EL (cell line): ENCODE measurements around the gene FKBP5.
A peak's percentile ranks its signal among the peaks of the same experiment; 100 is the strongest.
"Not testable (repeated sequence)": the region's sequence is repeated elsewhere in the genome, so short reads cannot be mapped to it uniquely, and the experiment has no call there.

Experiments
- DNase-seq: peaks from one replicate; pipeline ENCODE4 v3.0.0-alpha.2; 2016

FKBP5 gene

DNA sequence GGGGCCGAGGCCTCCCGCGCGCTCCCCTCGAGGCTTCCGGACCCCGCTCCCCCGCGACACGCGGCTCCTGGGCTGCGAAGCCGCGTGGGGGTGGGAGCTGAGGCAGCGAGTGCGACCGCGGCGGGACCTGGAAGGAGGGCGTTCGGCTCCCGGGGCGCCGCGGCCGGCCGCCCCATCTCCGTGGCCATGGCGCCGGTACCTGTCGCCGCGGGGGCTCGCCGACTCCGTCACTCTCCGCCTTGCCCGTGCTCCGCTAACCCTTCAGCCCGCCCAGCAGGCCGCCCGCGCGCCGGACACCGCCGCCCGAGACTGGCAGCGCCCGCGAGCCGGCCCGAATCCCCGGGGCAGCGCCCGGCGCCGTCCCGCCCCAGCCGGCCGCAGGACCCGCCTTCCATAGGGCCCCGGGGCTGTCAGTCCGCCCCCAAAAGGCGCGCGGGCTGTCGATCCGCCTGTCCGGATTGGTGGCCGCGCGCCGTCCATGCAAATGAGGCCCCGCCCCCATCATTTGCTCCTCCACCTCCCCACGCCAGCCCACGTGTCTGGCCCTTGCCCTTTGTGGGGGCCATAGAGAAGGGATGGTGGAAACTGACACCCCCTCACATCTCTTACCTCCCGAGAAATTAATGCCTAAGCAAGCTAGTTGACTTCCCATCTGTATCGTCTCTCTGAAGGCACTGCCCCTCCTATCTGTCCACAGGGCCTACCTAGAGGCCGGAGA, at the start of gene FKBP5:
Gene FKBP5 (minus strand): TSS at position 311 of the 718 bp plus-strand sequence. CDS start 46,091 bp downstream, outside the sequence.
- DNase-seq, result peak; percentile 92

DNA sequence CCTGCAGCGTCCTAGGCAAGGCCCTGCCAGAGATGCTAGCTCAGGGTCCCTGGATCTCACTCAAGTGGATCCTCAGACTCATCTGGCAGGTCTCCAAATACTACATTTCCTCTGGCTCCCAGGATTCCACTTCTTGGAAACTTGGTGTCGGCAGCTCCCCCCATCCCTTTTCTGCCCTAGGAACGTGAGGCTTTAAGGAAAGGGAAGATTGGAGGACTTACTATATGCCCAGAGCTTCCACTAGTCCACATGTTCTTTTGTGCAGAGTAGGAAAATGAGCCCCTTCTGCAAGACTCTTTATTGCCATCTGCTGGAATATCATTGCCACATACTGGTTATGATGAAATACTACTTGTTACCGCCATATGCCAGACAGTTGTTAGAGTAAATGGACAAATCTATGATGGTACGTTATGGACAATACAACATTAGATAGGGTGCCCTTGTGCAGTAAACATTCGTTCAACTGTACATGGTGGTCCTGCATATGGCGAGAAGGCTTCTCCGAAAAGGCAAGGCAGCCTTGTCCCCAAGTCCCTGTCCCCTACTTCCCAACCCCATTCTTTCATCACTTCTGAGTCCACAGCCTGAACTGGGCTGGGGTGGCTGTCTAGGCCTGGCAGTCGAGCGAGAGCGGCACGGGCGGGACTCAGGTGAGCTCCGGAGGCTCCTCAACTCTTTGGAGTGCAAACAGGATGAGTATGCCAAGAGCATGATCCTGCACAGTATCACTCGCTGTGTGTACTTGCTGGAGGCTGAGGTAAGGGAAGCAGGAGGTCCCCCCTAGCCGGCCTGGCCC, 48.9 kb upstream of the FKBP5 start:
- DNase-seq, result peak; percentile 78

DNA sequence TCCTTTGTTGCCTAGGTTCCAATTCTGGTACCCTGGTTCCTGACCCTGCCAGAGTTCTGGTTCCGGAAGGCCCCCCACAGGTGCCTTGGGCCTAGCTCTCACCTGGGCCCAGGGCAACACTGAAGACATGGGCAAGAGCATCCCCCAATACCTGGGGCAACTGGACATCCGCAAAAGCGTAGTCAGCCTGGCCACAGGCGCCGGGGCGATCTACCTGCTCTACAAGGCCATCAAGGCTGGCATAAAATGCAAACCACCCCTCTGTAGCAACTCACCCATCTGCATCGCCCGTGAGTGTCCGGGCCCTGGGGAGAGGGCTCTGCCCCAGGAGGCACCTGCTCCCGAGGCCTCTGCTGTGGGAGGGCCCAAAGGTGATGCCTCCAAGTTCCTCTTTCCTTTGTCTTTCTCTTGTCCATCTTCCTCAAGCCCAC, 48.3 kb upstream of the FKBP5 start, which contains the start of gene ARMC12:
Gene ARMC12 (plus strand): TSS at position 51 of the 431 bp plus-strand sequence. CDS start 77 bp downstream, at position 128.
- DNase-seq, result no peak

DNA sequence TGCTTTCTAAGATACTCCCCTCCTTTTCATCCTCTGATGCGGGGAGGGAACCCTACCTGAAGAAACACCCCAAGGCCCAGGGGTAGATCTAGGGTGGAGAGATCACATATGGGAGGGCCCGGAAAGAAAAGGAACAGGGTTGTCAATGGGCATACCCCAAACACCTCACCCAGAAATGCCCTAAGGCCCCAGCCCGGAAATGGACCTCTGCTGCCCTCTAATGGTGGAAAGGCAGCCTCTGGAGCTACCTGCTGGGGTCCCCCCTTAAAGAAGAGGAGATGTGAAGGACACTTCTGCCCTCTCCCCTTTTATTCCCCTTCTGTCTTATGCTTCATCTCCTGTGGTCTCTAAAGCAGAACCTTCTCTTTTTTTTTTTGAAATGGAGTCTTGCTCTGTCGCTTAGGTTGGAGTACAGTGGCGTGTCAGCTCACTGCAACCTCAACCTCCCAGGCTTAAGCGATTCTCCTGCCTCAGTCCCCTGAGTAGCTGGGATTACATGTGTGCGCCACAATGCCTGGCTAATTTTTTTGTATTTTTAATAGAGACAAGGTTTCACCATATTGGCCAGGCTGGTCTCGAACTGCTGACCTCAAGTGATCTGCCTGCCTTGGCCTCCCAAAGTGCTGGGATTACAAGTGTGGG, 47.7 kb upstream of the FKBP5 start:
- DNase-seq, result peak; percentile 71

DNA sequence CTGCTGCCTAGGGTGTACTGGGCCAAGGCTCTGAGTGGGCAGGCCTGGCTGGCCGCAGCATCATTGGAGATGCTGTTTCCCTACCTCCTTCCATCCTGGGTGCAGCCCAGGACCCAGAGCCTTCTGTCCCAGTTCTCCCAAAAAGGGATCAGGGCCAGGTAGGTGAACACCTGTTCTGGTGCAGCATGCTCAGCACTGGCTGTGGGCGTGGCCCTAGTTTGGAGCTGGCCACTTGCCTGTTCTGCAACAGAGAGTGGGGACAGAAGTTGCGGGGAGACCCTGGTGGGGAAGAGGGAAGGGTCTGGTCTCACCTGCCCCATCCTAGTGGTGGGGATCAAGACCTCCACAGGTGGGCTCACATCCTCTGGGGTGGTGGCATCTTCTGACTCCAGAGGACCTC, 46.7 kb upstream of the FKBP5 start:
- no peak for DNase-seq

DNA sequence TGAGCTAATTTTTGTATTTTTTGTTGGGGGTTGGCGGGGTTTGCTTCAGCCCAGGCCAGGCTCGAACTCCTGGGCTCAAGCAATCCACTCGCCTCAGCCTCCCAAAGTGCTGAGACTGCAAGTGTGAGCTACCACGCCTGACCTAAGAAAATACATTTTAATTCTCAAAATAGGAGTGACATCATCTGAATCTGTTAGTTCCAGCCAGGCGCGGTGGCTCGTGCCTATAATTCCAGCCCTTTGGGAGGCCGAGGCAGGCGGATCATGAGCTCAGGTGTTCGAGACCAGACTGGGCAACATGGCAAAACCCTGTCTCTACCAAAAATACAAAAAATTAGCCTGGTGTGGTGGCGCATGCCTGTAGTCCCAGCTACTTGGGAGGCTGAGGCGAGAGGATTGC, 45.6 kb upstream of the FKBP5 start:
- not testable (repeated sequence) for DNase-seq

DNA sequence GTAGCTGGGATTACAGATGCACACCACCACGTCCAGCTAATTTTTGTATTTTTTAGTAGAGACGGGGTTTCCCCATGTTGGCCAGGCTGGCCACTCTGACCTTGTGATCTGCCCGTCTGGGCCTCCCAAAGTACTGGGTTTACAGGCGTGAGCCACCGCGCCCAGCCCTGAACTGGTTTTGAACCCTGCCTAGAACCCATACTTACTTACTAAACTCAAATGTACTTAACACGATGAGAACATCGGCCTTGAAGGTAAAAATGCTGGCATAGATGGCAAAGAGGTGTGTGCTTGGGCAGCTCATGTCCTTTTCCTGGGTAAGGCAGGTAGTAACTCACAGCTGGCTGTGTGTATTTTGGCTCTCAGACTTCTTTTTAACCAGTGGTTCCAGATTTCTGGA, 44.9 kb upstream of the FKBP5 start:
- no peak for DNase-seq

DNA sequence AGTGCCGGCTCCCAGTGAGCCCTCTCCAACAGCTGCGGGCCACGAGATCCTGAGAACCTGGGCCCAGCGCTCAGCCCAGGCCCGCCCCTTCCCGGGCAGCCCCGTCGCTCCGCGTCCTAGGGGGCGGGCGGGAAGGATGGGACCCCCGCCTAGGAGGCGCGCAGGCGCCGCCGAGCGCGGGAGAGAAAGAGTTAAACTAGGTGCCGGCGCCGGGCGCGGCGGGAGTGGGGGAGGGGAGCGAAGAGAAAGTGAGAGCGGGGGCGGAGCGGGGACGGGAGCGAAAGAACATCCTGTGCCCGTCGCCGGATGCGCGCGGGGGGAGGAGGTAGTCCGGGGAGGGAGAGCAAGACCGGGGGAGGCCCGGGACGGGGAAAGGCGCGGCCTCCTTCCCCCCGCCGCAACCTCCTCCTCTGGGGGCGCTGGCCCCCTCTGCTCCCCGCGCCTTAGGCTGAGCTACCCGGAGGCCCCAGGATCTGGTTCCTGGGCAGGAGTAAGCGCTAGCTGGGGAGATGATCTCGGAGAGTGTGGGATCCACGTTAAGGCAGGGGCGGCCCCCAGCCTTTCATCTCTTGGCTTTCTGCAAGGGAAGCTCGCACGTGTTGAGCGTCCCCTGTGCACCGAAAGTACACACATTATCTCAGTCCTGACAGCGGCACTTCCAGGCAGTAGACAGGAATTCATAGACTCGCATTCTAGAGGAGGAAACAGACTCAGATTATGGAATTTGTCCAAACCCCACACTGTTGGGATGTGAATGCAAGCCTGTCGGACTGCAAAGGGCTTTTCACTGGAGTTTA, 43.2 kb upstream of the FKBP5 start:
- DNase-seq, result peak; percentile 86

DNA sequence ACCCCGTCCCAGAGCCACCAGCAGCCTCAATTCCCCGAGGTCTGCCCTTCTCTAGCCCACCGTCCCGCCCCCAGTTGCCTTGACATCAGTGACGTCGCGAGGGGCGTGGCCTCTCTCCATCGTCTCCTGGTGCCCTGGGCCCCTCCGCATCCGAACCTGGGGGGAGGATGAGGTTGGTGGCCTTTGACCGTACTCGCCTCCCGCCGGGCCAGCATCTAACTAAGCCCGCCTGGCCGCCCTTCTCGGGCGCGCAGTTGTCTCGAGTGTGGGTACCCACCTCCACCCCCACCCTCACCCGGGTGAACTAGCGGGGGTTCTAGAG, 42.7 kb upstream of the FKBP5 start:
- peak; percentile 85 for DNase-seq

DNA sequence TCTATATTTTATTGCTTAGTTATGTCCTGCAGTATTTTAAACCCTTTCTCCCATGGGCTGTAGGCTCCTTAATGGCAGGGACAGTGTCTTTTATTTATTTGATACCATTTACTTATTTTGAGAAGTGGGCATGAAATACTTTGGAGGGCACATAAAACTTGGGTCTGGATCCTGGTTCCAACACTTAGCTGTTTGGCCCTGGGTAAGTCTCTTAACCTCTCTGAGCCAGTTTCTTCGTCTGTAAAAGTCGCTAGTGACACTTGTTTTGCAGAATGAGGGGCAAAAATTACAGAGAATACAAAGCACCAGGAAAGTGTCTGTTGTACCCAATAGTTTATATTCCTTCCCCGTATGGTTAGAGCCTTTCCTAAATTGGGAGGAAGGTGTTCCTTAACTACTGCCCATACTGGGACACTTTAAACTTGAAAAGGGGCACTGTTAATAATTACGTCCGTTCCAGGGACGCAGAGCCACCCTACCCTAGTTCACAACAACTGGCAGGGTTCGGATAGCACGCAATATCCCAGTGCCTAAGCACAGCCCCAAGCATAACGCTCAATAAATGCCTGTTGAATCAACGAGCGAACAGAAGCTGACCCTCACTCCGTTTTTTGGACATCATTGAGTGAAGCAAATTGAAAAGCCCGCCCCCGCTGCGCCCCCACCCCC, 42.2 kb upstream of the FKBP5 start:
- DNase-seq, result no peak

DNA sequence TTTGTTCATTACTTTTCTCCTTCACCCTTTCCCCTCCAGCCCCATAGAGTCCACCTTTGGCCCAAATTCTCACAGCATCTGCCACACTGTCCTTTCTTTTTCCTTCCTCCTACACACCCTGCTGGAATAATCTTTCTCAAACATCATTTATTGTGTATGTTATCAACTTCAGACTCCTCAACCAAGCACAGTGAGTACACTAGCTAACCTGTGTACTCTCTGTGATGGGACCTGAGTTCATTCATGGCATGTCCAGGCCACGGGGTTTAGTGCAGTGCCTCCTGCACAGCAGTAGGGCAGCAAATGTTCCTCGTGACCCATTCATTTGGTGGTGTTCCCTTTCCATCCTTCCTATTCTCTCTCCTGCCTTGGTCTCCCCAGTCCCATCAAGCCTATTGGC, 41.0 kb upstream of the FKBP5 start:
- DNase-seq, result no peak

DNA sequence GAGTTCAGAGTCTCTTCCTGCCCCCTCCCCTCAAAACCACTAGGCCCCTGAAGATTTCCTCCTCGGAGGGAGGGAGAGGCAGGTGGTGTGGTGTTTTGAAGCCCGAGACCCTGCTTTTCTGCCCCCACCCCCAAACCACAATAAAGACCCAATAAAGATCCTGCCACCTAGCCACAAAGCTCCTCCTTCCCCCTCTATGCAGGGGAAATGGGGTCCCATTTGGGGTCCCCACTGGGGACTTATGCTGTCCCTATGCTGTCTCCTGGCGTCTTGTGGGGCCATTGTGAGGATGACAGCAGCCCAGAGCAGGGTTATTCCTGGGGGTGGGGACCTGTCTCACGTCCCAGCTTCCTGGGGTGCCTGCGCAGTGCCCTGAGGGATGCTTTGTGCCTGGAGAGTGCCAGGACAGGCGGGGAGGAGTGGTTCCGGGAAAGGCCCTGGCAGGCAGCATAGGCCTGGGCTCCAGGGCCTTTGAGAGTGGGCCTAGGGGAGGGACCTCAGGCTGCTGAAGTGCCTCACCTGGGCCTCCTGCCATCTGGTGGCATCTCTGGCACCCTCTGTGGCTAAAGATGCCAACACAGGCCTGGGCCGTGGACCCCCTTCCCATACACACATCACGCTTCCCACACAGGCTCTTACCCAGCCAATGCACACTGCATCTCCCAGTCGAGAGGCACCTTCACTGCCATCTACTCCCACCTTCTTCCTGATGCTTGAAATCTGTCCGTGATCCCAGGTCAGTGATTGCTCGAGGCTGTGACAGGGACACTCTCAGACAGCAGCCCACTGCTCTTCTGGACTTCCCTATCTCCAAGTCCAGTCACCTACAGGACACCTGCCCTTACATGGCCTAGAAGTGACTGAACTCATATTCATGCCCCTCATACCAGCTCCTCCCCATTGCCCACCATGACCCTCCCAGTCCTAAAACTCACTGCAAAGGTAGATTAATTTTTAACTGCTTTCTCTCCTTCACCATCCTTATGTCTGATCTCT, 40.3 kb upstream of the FKBP5 start:
- DNase-seq, result no peak

DNA sequence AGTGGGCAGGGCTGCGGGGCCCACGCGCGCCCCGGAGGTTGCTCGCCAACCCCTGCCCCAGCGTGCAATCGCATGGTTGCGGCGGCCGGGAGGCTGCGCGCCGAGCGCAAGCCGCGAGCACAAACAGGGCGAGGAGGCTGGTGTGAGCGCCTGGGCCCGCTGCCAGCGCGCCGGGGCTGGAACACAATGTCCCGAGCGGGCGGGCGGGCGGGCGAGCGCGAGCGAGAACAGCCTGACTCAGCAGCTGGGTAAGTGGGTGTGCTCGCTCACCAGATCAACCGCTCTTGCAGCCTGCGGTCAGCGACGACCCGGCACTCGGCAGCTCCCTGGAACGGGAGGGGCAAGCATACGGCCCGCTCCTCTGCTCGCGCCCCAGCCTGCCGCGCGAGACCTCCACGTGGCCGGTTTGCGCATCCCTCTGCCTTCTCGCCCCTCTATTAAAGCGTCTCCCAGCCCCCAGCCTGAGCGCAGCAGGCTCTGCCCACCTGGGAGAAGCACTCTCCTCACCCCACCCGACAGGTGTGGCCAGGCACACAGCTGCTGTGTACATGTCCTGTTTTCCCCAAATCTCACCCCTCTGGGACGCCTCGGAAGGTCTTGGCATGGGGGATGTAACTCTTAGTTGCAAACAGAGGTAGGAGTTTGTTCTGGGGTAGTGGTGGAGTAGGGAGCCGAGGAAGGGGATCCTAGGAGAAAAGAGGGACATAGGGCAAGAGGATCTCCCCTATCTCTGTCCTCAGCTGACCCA, 39.4 kb upstream of the FKBP5 start:
- peak; percentile 94 for DNase-seq

DNA sequence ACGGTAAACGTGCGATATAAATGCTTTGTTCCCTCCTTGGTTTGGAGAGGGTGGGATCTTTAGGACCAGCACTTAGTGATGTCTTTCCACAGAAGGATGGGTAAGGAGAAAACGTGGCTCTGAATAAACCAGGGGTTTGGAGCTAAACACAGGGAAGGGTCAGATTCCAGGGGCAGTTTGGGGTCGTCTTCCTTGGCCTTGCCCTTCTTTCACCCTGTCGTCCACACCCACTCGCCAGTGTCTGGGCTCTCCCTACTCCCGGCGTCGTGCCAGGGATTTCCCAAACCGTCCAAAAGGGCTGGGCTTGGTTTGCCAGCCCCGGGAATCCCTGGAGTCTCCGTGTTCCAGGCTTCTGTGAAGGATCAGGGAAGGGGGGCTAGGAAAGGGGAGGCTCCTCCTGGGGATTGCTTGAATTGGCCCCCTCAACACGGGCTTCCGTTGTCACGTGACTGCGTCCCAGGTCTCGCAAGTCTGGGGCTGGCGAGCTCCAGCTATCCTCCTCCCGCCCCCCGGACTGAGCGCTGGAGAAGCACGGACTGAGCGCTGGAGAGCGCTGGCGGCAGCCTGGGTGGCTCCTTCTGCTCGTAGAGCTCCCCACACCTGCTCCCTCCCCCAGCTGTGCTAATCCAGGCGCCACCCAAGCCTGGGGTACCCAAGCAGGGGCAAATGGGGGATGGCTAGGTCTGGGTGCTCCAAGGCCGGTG, 38.7 kb upstream of the FKBP5 start:
- peak; percentile 74 for DNase-seq

DNA sequence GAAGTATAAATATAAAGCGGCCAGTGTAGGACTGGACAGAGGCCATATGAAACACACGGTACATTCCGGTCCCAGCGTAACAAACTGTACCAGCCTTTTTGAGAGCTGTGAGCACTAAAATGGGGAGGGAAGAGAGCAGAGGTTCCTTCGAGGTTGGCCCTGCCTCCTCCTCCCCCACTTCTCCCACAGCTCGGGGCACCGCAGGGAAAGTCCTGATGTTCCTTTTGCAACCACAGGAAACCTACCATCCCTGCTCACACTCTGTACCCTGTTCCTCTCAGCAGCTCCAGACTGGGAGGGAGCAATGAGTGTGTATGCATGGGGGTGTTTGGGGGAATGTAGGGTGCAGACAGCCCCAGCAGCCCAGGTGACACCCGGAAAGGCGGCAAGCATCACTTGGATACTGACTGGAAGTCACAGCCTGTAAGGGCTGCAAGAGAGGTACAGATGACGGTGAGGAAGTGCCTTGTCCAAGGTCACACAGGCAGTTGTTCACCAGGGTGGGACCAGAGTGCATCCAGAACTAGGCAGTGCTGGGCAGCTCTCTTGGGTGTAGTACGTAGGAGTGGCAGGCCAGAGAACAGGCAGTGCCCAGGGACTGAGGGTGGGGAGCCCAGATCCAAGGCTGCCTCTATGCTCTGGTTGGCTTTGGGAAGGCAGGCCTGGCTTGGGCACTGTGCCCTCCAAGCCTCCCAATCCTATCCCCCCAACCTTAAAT, 37.2 kb upstream of the FKBP5 start:
- no peak for DNase-seq

DNA sequence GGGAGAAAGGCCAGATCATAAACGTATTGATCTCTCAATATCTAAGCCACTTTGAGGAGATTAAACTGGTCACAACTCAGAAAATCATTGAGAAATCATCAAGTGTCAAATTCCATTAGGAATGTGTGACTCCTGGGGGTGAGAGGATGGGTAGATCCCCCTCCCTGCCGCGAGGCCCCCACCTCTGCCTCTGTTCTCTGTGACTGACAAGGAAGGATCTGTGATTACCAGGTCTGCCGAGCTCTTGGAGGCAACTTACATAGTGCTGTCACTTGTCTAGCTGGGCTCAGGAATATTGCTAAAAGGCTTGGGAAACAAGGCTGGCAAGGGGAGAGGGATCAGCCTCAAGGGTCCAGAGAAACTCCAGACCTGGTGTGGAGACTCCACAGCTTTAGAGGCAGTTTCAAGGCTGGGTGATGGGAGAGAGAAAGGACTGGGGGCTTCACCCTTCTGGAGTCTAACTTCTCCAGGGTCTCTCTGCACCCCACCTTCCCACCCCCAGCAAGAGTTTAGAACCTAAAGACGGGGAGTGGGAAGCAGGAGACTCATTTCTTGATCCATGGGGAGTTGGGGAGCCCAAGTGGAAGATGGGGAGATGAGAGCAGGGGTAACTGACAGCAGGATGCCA, 36.5 kb upstream of the FKBP5 start:
- DNase-seq, result no peak

DNA sequence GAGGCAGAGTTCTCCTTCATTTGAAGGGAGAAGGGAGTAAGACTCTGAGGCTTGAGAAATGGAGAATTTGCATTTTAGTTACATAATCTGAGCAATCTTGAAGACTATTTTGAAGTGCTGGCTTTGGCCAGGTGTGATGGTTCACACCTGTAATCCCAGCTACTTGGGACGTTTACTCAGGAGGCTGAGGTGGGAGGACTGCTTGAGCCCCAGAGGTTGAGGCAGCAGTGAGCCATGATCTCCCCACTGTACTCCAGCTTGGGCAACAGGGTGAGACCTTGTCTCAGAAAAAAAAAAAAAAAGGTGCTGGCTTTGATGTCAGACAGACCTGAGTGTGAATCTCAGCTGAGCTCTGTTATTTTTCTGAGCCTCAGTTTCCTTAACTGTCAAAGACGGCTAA, 35.8 kb upstream of the FKBP5 start:
- DNase-seq, result no peak

DNA sequence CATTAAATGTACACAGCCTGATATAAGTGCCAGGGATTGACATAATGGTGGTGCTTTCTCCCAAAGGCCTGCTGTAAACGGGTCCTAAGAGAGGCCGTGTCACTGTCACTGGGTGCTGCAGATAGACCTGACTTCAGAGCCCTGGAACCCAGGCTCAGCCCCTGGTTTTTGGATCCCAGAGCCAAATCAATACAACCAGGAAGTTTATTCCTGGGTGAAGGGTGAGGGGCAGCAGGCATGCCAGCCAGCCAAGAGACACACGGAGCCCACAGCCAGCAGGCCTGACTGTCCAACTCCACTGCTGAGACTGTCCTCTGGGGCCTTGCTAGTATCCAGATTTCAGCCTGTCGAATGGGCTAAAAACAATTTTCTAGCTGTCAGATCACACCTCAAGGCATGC, 35.3 kb upstream of the FKBP5 start:
- DNase-seq, result no peak

DNA sequence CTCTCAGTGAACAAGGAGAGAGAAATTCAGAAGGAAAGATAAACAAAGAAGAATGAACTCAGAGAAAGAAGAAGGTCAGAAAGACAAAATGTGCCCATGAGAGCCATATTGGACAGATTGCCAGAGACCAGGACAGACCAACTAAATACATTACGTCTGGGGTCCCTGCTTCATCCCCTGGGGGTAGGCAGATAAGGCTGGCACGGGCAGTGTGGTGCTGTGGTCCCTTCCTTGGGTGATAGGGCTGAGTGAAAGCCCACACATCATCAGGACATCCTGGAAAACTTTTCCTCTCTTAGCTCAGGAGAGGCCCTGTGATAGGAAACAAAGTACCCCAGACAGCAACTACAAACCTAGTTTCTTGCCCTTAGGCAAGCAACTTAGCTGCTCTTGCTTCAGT, 34.9 kb upstream of the FKBP5 start:
- DNase-seq, result no peak
